ENCODE measurements around the gene KCNS3.

KCNS3 gene

GRCh38 chr2:17878281-17879136, at the start of gene KCNS3:
Gene KCNS3, plus strand, starts transcription at chr2:17878667. Its CDS starts 52,342 bp downstream, at chr2:17931009.
- DNase-seq (ENCODE audit: low spot score) = peak; percentile 62

- DNase-seq (ENCODE audit: low spot score) = peak; percentile 86
Measured at GRCh38 chr2:17830053-17831034, 48.1 kb upstream of the KCNS3 start.

GRCh38 chr2:17835516-17835915, 43.0 kb upstream of the KCNS3 start:
- no peak for DNase-seq (ENCODE audit: low spot score)

- no peak for DNase-seq (ENCODE audit: low spot score)
Measured at GRCh38 chr2:17839959-17840358, 38.5 kb upstream of the KCNS3 start.

GRCh38 chr2:17843457-17843856, 35.0 kb upstream of the KCNS3 start:
- DNase-seq (ENCODE audit: low spot score) = no peak

- no peak for DNase-seq (ENCODE audit: low spot score)
Measured at GRCh38 chr2:17845806-17846205, 32.7 kb upstream of the KCNS3 start.

GRCh38 chr2:17846676-17847075, 31.8 kb upstream of the KCNS3 start:
- DNase-seq (ENCODE audit: low spot score) = no peak

GRCh38 chr2:17847236-17847635, 31.2 kb upstream of the KCNS3 start:
- no peak for DNase-seq (ENCODE audit: low spot score)

- DNase-seq (ENCODE audit: low spot score) = no peak
Measured at GRCh38 chr2:17849275-17849674, 29.2 kb upstream of the KCNS3 start.

- DNase-seq (ENCODE audit: low spot score) = no peak
Measured at GRCh38 chr2:17850151-17850550, 28.3 kb upstream of the KCNS3 start.

- DNase-seq (ENCODE audit: low spot score) = peak; percentile 67
Measured at GRCh38 chr2:17851731-17852585, 26.5 kb upstream of the KCNS3 start.

- no peak for DNase-seq (ENCODE audit: low spot score)
Measured at GRCh38 chr2:17853799-17854198, 24.7 kb upstream of the KCNS3 start.

GRCh38 chr2:17857021-17857420, 21.4 kb upstream of the KCNS3 start:
- peak; percentile 59 for DNase-seq (ENCODE audit: low spot score)

- peak; percentile 77 for DNase-seq (ENCODE audit: low spot score)
Measured at GRCh38 chr2:17858064-17858463, 20.4 kb upstream of the KCNS3 start.

GRCh38 chr2:17863539-17863938, 14.9 kb upstream of the KCNS3 start:
- DNase-seq (ENCODE audit: low spot score) = peak; percentile 74

GRCh38 chr2:17864676-17865075, 13.8 kb upstream of the KCNS3 start:
- DNase-seq (ENCODE audit: low spot score) = no peak

- peak; percentile 34 for DNase-seq (ENCODE audit: low spot score)
Measured at GRCh38 chr2:17867133-17867532, 11.3 kb upstream of the KCNS3 start.

GRCh38 chr2:17869128-17869527, 9.3 kb upstream of the KCNS3 start:
- DNase-seq (ENCODE audit: low spot score) = peak; percentile 71

GRCh38 chr2:17871639-17872038, 6.8 kb upstream of the KCNS3 start:
- DNase-seq (ENCODE audit: low spot score) = no peak

GRCh38 chr2:17873021-17873420, 5.4 kb upstream of the KCNS3 start:
- no peak for DNase-seq (ENCODE audit: low spot score)

GRCh38 chr2:17876590-17876989, 1.9 kb upstream of the KCNS3 start:
- DNase-seq (ENCODE audit: low spot score) = no peak

GRCh38 chr2:17877811-17878280, 621 bp upstream of the KCNS3 start:
- peak; percentile 11 for DNase-seq (ENCODE audit: low spot score)

All from kidney tubule cell (primary cell).